Measurements from ENCODE around the gene CALHM1.
"Not testable (repeated sequence)": the region's sequence is repeated elsewhere in the genome, so short reads cannot be mapped to it uniquely, and the experiment has no call there.

CALHM1 gene

DNA sequence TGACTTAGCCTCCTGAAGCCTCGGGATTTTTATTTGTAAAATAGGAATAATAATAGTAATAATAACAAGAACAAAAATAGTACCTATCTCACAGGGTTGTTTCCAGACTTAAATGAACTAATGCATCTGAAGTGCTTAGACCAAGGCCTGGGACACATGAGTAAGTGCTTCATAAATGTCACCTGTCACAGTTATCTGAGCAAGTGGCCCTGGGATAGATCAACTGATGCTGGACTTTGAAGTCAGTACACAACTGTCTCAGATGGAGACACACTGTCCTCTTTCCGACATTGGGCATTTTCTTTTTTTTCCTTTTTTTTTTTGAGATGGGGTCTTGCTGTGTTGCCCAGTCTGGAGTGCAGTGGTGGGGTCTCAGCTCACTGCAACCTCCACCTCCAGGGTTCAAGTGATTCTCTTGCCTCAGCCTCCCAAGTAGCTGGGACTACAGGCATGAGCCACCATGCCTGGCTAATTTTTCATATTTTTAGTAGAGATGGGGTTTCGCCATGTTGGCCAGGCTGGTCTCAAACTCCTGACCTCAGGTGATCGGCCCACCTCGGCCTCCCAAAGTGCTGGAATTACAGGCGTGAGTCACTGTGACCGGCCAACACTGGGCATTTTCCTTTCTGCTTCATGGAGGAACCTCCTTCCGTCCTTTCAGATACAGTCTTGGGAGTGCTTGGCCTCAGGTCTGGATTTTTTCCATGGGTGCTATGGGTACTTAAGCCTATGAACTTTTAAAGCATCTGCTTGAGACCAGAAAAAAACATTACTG lies 28.1 kb upstream of the CALHM1 start:
- not testable (repeated sequence) for DNase-seq (ENCODE audit: low read depth in 3 of 3)

DNA sequence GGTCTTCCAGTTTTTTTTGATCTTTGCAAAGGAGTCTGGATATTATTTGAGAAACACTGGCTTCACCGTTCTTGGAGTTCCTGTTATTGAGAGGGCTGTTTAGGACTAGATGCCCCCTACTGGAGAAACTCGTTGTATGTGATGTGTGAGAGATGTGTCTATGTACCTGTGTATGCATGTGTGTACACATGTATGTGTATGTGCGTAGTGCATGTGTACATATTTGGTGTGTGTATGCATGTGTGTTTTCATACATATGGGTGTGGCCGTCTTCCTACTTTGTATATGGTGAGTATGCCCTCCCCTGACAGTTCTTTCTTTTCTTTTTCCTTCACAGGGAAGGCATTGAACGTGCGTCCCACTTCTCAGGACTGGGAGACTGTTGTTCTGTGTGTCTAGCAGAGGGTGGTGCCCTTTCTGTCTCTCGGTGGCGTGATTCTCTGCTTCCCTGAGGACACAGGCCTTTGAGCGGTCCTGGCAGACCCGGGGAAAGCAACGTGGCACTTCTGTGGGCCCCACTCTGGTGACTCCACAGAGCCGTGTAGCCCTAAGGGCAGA lies 23.4 kb upstream of the CALHM1 start:
- DNase-seq (ENCODE audit: low read depth in 3 of 3) = no peak

DNA sequence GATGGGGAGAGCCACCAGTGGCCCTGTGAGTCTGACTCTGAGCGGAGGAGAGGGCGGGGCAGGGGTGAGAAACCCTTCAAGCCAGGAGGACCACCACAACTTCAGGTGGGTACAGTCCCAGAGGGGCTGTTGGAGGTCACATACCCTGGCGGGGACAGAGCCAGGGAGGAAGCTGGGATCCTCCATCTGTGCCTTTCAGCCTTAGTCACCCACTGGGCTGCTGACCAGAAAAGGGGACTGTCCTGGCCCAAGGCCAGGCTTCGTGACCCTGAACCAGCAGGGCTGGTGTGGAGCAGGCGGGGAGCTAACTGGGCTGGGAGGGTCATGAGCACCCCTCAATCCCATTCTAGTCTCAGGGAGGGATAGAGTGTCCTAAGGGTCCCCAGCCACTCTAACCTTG lies 21.8 kb upstream of the CALHM1 start:
- no peak for DNase-seq (ENCODE audit: low read depth in 3 of 3)

DNA sequence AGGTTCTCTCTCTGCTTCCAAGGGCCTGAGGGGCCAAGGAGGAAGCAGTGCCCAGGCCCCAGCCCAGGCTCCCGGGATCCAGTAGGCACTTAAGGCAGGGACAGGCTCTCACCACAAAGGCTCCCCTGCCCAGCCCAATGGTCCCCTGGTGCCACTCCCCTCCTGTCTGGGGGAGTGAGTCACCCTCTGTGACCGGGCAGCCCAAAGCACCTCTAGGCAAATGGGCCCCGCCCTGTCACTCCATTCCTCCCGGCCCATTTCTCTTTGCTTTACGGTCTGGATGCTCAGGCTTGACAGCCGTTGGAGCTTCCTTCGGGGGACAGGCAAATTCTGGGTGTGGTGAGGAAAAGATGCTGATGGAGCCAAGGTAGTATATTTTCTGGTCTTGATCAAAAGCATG lies 20.4 kb upstream of the CALHM1 start, which contains the start of gene CALHM3:
Gene CALHM3, minus strand, starts transcription at position 106 of the 400 bp plus-strand sequence. CDS start 208 bp downstream, outside the sequence.
- DNase-seq (ENCODE audit: low read depth in 3 of 3) = no peak

DNA sequence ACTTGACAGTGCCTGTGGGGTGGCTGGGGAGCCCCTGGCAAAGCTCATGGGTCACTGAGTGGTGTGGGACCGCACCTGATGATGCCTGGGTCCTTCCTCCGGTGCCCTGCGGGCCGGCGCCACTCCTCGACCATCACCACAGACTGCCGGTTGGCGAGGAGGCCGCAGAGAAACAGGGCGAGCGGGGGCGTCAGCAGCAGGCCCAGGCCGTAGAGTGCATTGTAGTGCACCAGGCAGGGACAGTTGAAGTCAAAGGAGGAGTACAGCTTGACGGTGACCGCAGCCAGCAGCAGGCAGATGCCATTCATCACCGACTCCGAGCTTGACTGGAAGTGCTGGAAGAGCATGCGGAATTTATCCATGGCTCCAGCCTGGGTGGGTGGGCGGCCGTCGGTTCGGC lies 20.0 kb upstream of the CALHM1 start:
- DNase-seq (ENCODE audit: low read depth in 3 of 3) = no peak

DNA sequence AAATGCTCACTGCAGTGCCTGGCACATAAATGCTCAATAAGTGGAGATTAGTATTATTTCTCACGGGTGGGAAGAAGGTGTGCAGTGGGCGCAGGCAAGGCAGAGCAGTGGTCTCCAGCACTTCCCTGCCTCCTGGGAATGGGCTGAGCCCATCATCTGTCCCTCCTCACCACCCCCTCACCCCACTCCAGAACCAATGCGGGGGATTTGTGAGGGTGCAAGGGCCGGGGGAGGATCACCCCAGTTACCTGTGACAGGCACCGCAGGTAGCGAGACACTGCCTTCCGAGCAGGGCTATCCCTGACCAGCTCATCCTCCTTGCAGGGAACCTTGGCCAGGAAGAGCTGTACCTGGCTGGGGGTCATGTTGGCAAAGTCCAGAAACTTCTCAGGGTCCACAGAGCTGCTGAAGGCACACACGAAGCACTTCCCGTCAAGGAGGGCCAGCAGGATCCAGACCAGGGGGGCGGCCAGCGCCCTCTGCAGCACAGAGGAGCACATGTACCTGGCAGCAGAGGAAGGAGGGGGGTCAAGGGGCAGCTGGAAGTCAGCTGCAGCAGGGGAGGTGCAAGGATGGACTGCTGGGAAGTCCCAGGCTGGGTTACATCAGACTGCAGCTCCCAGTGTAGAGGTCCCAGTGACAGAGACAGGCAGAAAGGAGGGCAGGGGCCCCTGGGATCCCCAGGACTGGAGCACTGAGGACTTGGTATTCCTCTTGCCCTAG lies 17.5 kb upstream of the CALHM1 start:
- DNase-seq (ENCODE audit: low read depth in 3 of 3) = no peak

DNA sequence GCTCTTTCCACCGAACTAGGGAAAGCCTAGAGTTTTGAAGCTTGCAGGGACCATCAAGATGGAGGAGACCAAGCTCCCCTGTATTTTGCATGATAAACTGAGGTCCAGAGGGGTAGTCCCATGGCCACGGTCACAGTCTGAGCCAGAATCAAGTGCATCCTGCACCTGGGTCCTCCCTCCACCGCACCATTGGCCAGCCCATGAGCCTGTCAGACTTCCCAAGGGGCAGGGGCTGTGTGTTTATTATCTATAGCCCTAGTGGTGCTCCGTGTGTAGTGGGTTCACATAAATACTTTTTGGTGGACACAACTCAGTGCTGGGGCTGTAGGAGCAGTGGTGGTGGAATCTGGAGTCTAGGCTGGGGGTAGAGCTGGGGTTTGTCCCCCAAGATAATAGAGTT lies 16.7 kb upstream of the CALHM1 start:
- DNase-seq (ENCODE audit: low read depth in 3 of 3) = no peak

DNA sequence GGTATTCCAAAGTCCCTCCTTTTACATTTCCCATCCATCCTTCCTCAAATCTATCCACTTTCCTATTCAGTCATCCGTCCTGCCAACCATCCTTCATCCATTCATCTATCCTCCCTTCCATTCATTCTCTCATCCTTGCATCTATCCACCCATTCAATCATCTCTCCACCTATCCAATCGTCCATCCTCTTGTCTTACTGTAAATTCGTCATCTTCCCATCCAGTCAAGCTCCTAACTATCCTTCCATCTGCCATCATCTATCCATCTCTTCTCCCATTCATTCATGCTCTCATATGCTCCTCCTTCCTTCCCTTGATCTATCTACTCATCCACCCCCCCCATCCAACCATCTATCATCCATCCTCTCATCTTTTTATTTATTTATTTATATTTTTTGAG lies 15.4 kb upstream of the CALHM1 start:
- DNase-seq (ENCODE audit: low read depth in 3 of 3) = no peak

DNA sequence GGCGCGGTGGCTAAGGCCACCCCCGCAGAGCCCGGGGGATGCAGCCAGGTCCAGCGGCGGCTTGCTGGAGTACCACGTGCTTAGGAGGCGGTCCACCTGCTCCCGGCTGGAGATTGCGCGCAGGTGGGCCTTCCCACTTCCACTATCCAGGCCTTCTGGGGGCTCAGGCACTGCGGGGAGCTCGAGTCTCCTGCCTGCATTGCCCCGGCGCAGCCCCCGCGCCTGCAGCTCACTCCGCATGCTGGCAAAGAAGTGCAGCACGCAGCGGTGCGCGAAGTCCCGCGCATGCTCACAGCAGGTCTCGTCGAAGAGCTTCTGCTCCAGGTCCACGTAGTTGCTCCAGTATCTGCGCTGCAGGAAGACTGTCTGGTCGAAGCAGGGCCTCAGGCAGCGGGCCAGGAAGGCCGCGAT lies 14.6 kb upstream of the CALHM1 start:
- no peak for DNase-seq (ENCODE audit: low read depth in 3 of 3)

DNA sequence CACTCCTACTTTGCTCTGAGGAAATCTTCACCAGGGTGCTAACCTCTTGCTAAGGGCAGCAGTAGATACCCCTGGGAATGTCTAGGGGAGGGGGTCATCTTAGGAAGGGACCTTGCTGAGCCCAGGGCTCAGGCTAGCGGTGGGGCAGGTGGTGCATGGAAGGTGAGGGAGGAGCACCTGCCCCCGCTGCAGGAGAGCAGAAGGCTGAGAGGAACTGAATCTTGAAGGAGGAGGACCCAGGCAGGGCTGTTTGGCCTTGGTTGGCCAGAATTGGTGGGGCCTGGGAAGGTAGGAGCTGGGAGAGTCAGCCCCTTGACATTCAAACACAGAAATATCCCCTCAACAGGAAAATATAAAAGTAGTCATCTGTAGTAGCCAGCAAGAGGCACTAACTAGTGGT lies 13.3 kb upstream of the CALHM1 start:
- no peak for DNase-seq (ENCODE audit: low read depth in 3 of 3)

DNA sequence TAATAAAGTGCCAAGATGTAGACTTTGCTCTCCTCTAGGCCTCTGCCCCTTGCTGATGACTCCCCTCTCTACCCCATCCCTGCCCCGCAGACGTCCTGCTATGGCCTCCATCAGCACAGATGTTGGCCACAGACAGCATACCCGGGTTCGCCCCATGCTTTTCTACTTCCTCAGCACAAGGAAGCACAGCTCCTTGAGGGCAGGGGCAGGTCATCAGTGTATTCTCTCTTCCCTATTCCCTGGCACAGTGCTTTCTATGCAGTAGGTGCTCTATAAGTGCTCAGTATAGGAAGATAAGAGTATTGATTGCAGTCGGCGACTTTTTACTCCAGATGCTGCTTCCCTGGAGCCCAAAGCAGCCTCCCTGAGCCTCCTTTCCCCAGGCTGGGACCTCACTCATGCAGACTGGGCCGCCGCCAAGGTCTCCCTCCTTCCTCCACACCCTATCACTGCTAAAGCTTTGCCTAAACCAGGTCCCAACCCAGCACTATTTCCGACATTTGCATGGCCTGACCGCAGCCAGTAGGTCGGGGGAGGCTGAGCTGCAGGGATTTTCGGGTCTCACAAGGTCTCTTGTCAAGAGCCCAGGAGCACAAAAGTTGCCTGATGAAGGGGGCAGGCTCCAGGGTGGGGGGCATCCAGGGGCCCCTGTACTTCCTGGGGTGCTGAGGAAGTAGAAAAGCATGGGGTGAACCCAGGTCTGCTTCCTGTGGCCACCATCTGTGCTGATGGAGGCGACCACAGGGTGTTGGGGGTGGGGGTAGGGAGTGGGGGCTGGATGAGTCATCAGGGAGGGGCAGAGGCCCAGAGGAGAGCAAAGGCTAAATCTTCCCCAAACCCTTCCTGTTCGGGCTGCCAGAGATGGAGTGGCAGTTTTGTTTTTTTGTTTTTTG lies 12.3 kb upstream of the CALHM1 start:
- DNase-seq (ENCODE audit: low read depth in 3 of 3) = peak in 2 of 3 donors; percentile 44 to 46

DNA sequence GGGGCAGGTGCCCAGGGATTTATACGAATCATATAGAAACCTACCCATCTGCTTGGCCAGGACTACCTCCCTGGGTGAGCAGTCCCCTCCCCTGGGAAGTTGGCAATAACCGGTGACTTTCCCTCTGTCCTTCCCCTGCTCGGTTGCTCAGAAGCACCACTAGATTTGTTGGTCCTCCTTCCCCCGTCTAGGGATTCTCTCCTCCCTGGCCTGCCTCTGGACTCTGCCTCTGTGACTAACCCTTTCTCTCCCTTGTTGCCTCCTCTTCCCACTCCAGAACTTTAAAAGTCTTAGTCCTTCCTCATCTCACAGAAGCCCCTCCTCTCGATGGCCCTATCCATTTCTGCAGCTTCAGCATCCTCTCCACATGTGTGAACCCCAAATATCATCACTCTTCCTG lies 10.5 kb upstream of the CALHM1 start:
- DNase-seq (ENCODE audit: low read depth in 3 of 3) = no peak

DNA sequence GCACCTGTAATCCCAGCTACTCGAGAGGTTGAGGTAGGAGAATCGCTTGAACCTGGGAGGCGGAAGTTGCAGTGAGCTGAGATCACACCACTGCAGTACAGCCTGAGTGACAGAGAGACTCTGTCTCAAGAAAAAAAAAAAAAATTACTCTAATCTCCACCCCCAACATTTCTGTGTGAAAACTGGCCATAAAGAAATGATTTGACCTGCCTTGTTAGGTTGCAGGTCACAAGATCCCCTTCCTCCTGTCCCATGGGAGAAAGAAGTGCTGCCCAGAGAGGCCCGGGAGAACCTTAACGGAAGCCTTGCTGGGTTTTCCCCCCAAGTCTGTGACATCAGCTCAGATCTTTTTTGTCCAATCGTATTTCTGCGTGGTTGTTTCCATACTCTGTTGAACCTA lies 8.7 kb upstream of the CALHM1 start:
- no peak for DNase-seq (ENCODE audit: low read depth in 3 of 3)

DNA sequence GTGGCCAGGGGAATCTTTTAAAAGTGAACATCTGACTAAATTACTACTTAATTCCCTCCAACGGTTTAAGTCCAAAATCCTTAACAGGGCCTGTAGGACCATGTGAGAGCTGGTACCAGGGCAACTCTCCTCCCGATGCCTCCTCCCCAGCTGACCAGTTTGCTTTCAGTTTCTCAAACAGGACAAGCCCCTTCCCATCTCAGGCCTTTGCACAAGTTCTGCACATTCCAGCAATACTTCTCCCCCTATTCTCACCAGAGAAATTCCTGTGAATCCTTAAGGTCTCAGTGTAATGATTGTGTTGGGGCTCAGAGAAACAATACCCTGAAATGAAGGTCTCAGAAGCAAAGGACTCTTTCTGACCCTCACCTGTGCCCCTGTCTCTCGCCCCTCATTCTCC lies 8.0 kb upstream of the CALHM1 start:
- no peak for DNase-seq (ENCODE audit: low read depth in 3 of 3)

DNA sequence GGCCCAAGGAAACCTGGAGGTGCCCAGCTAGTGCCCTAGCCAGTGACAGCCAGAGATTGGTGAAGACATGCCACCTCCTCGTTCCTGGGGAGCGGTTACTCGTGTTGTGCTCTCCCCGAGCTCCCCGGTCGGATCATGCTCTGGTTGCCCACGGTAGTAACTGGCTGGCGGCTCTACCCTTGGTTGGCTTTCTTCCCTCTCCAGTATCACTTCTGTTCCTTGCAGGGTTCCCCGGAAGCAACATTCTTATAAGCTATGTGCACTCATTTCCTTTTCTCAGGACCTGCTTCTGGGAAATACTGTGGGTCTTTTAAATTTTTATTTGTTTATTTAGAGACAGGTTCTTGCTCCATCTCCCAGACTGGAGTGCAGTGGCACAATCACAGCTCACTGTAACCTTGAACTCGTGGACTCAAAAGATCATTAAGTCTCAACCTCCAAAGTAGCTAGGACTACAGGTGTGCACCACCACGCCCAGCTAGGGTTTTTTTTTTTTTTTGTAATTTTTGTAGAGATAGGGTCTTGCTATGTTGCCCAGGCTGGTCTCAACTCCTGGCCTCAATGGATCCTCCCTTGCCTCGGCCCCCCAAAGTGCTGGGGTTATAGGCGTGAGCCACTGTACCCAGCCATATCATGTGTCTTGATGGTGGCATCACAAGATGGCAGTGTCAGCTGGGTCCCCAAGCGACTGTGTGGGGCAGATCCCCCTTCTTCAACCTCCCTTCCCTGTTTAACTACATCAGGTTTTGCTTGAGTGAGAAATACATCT lies 6.9 kb upstream of the CALHM1 start:
- DNase-seq (ENCODE audit: low read depth in 3 of 3) = no peak

DNA sequence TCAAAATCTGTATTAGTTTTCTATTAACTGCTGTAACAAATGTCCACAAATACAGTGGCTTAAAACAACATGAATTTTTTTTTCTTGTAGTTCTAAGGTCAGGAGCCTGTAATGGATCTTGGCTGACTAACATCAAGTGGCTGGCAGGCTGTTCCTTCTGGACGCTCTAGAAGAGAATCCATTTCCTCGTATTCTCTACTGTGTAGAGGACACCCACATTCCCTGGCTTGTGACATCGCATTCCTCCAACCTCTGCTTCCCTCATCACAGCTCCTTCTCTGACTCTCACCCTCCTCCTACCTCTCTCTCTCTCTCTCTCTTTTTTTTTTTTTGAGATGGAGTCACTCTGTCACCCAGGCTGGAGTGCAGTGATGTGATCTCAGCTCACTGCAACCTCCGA lies 4.8 kb upstream of the CALHM1 start:
- no peak for DNase-seq (ENCODE audit: low read depth in 3 of 3)

DNA sequence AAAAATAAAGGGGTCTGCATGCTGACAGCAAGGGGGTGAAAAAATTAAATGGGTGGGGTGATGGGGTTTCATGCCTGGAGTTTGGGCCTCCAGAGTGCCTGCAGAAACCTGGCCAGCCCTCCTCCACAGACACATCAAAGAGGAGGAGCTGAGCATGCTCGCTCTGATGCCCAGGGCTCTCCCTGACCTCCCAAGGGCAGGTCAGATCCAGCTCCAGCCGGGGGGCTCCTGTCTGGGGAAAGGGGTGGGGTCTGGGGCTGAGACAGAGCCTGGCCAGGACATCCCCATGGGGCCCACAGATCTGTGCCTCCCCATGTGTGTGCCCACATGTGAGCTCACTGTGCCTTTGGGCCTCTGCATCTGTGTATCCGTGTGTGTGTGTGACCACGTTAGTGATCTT lies 915 bp upstream of the CALHM1 start:
- no peak for DNase-seq (ENCODE audit: low read depth in 3 of 3)

DNA sequence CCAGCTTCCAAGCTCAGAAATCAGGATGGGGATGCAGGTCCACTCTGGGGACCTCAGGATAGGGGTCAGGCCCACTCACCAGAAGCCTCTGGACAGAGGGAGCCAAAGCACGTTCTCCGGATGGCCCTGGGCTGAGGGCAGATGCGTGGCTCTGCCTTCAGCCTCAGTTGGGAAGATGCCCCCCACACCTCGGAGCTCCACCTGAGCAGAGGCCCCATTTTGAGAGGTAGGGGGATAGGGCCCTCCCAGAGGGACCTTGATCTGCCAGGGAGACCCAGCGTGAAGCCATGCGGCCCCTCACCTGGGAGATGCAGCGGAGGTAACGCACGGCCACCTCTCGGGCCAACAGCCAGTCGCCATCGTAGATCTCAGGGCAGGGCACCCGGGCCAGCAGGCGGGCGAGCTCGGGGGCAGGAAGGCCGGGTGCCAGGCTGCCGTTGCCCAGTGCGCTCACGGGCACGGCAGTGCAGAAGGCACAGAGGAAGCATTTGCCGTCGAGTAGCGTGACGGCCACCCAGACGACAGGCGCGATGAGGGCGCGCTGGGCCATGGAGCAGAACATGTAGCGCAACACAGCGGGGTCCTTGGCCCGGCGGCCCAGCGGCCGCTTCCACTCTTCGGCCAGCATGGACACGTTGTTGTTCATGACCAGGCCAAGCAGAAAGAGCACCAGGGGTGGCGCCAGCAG lies 660 bp downstream of the CALHM1 start:
- DNase-seq (ENCODE audit: low read depth in 3 of 3) = no peak

DNA sequence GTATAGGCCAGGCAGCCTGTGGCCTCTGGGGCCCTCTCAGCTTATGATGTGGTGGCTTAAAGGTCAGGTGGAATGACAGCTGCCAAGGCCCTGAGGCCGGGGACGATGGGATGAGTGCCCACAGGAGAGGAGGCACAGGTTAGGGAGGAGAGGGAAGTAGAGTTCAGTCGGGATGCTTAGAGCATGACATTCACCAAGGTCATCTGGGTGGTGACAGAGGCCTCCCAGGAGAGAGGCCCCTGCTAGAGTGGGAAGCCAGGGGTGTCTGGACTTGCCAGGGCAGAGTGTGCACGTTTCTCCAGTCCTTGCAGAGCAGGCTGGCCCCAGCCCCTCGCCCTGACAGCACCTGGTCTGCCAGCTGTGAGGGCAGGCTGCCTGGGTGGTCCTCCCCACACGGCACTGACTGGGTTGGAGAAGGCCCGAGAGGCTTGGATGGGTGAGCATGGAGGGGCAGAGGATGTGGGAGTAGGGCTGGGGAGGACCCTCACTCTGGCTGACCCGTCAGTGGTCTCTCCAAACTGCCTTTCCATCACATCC lies 1.5 kb downstream of the CALHM1 start:
- DNase-seq (ENCODE audit: low read depth in 3 of 3) = no peak

DNA sequence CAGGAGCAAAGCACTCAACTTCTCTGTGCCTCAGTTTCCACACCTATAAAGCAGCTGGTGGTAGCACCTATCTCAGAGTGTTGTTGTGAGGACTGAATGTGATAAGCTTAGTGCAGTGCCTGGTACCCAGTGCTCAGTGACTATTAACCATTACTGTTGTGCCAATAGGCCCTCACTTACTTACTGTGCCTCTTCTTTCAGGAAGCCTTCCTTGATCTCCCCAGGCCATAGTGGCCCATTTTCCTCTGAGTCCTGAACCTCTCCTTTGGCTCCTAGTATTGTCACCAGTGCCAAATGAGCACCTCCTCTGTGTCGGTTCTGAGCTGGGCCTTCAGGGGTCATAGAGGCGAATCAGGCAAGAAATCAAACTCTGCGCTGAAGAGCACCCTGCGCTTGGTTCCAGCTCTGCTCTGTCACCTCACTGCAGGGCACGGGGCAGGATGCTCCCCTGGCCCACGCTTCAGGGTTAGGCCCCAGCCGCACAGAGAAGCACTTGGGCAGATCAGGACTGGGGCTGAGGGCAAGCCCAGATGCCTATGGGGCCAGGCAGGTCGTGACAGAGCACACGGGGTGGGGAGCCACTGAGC lies 2.5 kb downstream of the CALHM1 start:
- no peak for DNase-seq (ENCODE audit: low read depth in 3 of 3)
